BJ (cell line): Measurements from ENCODE around the gene NELL1. TPM values are rescaled to one million over a fixed set of nuclear protein-coding genes. Genes with fewer than 3 reads are reported as not detected.

Experiments used
- CTCF ChIA-PET: fragments of 350-600 bp; formaldehyde crosslinking; extraction: SDS; loops from one replicate; lab custom pipeline; 2021; ENCODE audit warnings: antibody characterized with exemption, inconsistent platforms; lab: Yijun Ruan, JAX
- POLR2A ChIA-PET: fragments of 300-600 bp; sonication (Branson Sonifier 250); formaldehyde crosslinking; extraction: SDS; loops from one replicate; lab custom pipeline; 2021; ENCODE audit warnings: antibody characterized with exemption; lab: Charles Lee
- DNase-seq: peaks from one replicate; pipeline ENCODE4 v3.0.0-alpha.2; 2011; ENCODE audit warnings: low read depth
- H3K27me3 ChIP-seq: 2 replicates; pipeline ENCODE4 v1.6.0; 2011; ENCODE audit warnings: low read length; ENCODE audit not compliant: control insufficient read depth, insufficient read depth
- H3K36me3 ChIP-seq: 2 replicates; pipeline ENCODE4 v1.5.1; 2011; ENCODE audit warnings: low read length; ENCODE audit not compliant: control insufficient read depth, insufficient read depth
- H3K4me3 ChIP-seq: 2 replicates; pipeline ENCODE4 v1.5.1; 2011; ENCODE audit warnings: low read depth, mild to moderate bottlenecking, control low read depth, low read length
- CTCF ChIP-seq: IDR thresholded peaks from 2 replicates; pipeline ENCODE4 v1.5.1; 2011; ENCODE audit warnings: low read depth, mild to moderate bottlenecking, control low read depth, inconsistent platforms, low read length, moderate library complexity; ENCODE audit not compliant: insufficient read depth
- polyA plus RNA-seq: library from polyadenylated mRNA; depleted of rRNA; stranded (reverse); fragments of >200 nt; gene quantifications from 2 replicates; pipeline ENCODE4 v1.2.3, GENCODE V29; 2011; rRNA removed
- small RNA-seq: library from RNA; depleted of rRNA; stranded (forward); fragments of <200 nt; gene quantifications from one replicate; pipeline ENCODE3, GENCODE V24; 2012; ENCODE audit warnings: low replicate concordance, low read depth; ENCODE audit not compliant: insufficient read length

Gene NELL1
- polyA plus RNA-seq, 1 experiment: not detected

- TF ChIP-seq CTCF: no peak
- POLR2A ChIA-PET: no interaction called here
- CTCF ChIA-PET: no interaction called here
- no peak for DNase-seq
- Histone ChIP-seq H3K36me3 (no peaks in the 10 kb centered on the region), H3K27me3 (no peaks in the 10 kb centered on the region), H3K4me3 (no peak overlapping the region)
Observed at GRCh38 chr11:21614961-21615360, 945.6 kb downstream of the NELL1 start.

DNA sequence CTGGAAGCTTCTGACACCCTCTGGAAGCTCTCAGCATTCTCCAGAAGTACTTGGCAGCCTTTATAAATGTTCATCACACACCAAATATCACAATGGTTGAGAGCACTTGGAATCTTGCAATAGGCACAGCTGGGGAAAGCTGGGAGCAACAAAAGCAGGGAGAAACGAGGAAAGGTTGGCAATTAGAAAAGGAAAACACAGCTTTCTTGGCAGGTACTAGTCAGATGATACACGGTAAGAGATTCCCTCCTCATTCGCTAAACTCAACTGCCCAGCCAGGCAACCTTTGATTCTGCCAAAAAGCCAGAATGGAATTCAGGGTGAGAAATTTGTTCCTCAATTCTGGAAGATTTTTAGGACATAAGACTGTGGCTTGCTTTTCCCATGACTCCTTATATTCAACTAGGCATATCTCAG, 946.6 kb downstream of the NELL1 start:
- CTCF ChIA-PET: no interaction called here
- no peaks in the 10 kb centered on the region for H3K27me3 ChIP-seq
- no peak overlapping the region for H3K4me3 ChIP-seq
- no peaks in the 10 kb centered on the region for H3K36me3 ChIP-seq
- TF ChIP-seq CTCF: no peak
- DNase-seq: no peak
- POLR2A ChIA-PET: no interaction called here

GRCh38 chr11:21622566-21622965, 953.2 kb downstream of the NELL1 start:
- no peaks in the 10 kb centered on the region for H3K36me3 ChIP-seq
- ChIA-PET CTCF (no interaction called here), POLR2A (no interaction called here)
- no peak for DNase-seq
- TF ChIP-seq CTCF: no peak
- H3K4me3 ChIP-seq: no peak overlapping the region
- no peaks in the 10 kb centered on the region for H3K27me3 ChIP-seq

DNA sequence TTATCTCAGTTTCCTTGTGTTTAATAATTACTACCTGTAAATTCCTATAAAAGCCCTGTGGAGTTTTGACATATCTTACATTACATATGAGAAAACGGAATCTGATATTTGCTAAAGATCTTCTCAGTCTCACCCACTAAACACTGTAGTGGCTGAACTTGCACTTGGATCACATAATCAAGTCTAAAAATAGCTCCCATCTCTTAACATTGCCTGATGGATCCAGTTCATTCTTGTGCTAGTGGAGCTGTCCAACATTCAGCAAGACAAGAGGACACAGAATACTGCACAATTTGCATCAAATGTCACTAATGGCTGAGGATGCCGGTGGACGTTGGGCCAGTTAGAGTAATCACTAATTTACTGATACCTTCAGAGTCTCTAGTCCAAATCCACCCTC, 953.6 kb downstream of the NELL1 start:
- H3K27me3 ChIP-seq: no peaks in the 10 kb centered on the region
- H3K36me3 ChIP-seq: no peaks in the 10 kb centered on the region
- POLR2A ChIA-PET: no interaction called here
- DNase-seq: no peak
- H3K4me3 ChIP-seq: no peak overlapping the region
- CTCF ChIA-PET: no interaction called here
- TF ChIP-seq CTCF: no peak

Small RNA genes within 50 kb of the gene (small RNA-seq; reads per million reads assigned to genes)
- gene RNA5SP336 (19.6 reads per million, percentile 83 among the genes with 10 or more reads in this experiment), gene RNA5SP337 (not detected)

Other genes starting within 250 kb of the NELL1 start
- gene SLC6A5, start 70.0 kb upstream of the NELL1 start, polyA plus RNA-seq: not detected in 2 replicates